VCaP (cell line): Measurements from ENCODE around the gene ACAP3.

Experiments
- H3K27ac ChIP-seq: fragments of 450-650 bp; 2 replicates; pipeline ENCODE4 v1.5.1; 2017
- CTCF ChIP-seq: fragments of 450-650 bp; conservative IDR thresholded peaks from 2 replicates; pipeline ENCODE4 v1.5.1; 2017; ENCODE audit warnings: mild to moderate bottlenecking, moderate library complexity

Gene ACAP3

GRCh38 chr1:1310109-1310385 is 2.3 kb upstream of the ACAP3 start:
- no peak for TF ChIP-seq CTCF
- peak overlapping the region; percentile 96 for H3K27ac ChIP-seq

- no peak for TF ChIP-seq CTCF
- H3K27ac ChIP-seq: peak overlapping the region; percentile 96
These were observed 1.8 kb upstream of the ACAP3 start for GRCh38 chr1:1309251-1310108.

GRCh38 chr1:1308756-1309250 is 1.1 kb upstream of the ACAP3 start:
- TF ChIP-seq CTCF: no peak
- H3K27ac ChIP-seq: peak overlapping the region; percentile 96

DNA sequence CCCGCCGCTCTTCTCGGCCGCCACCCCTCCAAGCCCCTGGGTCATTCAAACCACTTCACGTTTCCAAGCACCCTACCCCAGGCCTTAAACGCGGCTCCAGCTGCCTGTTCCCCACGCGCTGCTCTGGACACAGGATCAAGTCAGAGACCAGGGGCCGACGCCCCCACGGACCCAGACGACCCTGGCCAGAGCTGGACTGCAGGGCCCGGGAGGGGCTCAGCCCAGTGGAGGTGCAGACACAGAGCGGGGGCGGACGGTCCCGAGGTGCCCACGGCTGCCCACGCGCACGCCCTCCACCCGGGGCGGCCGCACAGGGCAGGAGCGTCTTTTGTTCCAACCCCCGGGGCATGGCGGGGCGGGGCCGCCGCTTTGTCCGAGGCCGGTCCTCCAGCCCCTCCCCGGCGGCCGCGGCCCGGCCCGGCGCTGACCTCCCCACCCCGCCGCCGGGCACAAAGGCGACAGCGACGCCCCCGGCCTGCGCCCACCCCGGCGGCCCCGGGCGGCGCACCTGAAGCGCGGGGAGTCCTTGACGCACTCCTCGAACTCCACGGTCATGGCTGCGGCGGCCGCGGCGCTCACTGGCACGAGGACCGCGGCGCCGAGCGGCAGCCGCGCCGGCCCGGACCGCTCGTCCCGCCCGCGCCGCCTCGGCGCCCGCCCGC is 338 bp downstream of the ACAP3 start:
- H3K27ac ChIP-seq: peak overlapping the region; percentile 96
- no peak for TF ChIP-seq CTCF

GRCh38 chr1:1306661-1307260 is 969 bp downstream of the ACAP3 start:
- peak overlapping the region; percentile 96 for H3K27ac ChIP-seq
- TF ChIP-seq CTCF: no peak

GRCh38 chr1:1306070-1306660 is 1.6 kb downstream of the ACAP3 start:
- TF ChIP-seq CTCF: no peak
- H3K27ac ChIP-seq: peak overlapping the region; percentile 96
